HG03025 (cell line): ENCODE data around the gene SPOPL.
A peak's percentile ranks its signal among the peaks of the same experiment; 100 is the strongest.
"Not testable (repeated sequence)": the region's sequence is repeated elsewhere in the genome, so short reads cannot be mapped to it uniquely, and the experiment has no call there.

Experiments used
- ATAC-seq: cut with Tn5 transposase; IDR thresholded peaks from one replicate; pipeline ENCODE4 v1.9.1; 2021; ENCODE audit warnings: mild to moderate bottlenecking, moderate library complexity; ENCODE audit not compliant: unreplicated experiment, low FRiP score

The SPOPL gene

GRCh38 chr2:138522556-138522955, 21.0 kb downstream of the SPOPL start:
- peak; percentile 88 for ATAC-seq

- peak; percentile 37 for ATAC-seq
Measured at GRCh38 chr2:138523018-138523672, 21.6 kb downstream of the SPOPL start.

GRCh38 chr2:138523673-138524042, 22.1 kb downstream of the SPOPL start:
- not testable (repeated sequence) for ATAC-seq

- not testable (repeated sequence) for ATAC-seq
Measured at GRCh38 chr2:138524353-138524752, 22.8 kb downstream of the SPOPL start.

GRCh38 chr2:138531913-138532312, 30.3 kb downstream of the SPOPL start:
- ATAC-seq = no peak

GRCh38 chr2:138534791-138535190, 33.2 kb downstream of the SPOPL start:
- ATAC-seq = no peak

GRCh38 chr2:138536302-138536701, 34.7 kb downstream of the SPOPL start:
- ATAC-seq = peak; percentile 66

GRCh38 chr2:138536740-138537139, 35.2 kb downstream of the SPOPL start:
- no peak for ATAC-seq

- no peak for ATAC-seq
Measured at GRCh38 chr2:138537170-138537915, 35.8 kb downstream of the SPOPL start.

GRCh38 chr2:138544206-138544605, 42.6 kb downstream of the SPOPL start:
- not testable (repeated sequence) for ATAC-seq

GRCh38 chr2:138548796-138549195, 47.2 kb downstream of the SPOPL start:
- no peak for ATAC-seq

- no peak for ATAC-seq
Measured at GRCh38 chr2:138550172-138550571, 48.6 kb downstream of the SPOPL start.

GRCh38 chr2:138550670-138551287, 49.2 kb downstream of the SPOPL start:
- no peak for ATAC-seq

GRCh38 chr2:138554123-138554522, 52.6 kb downstream of the SPOPL start:
- ATAC-seq = no peak

GRCh38 chr2:138559641-138560040, 58.1 kb downstream of the SPOPL start:
- no peak for ATAC-seq

- ATAC-seq = no peak
Measured at GRCh38 chr2:138564586-138565229, 63.1 kb downstream of the SPOPL start.

- ATAC-seq = no peak
Measured at GRCh38 chr2:138565230-138565598, 63.6 kb downstream of the SPOPL start.

- no peak for ATAC-seq
Measured at GRCh38 chr2:138572318-138572717, 70.7 kb downstream of the SPOPL start.

- no peak for ATAC-seq
Measured at GRCh38 chr2:138577066-138577465, 75.5 kb downstream of the SPOPL start.

GRCh38 chr2:138579556-138579955, 78.0 kb downstream of the SPOPL start:
- no peak for ATAC-seq

GRCh38 chr2:138581909-138582308, 80.3 kb downstream of the SPOPL start:
- no peak for ATAC-seq
